Measurements from ENCODE around the gene FAM170B. TPM values are rescaled to one million over a fixed set of nuclear protein-coding genes. Genes with fewer than 3 reads are reported as not detected.

The FAM170B gene
- total RNA-seq, 1 donor from 2014 or later, result not detected

- no peak for DNase-seq (ENCODE audit: low read depth)
- Histone ChIP-seq H3K27me3 (ENCODE audit: control insufficient read depth, insufficient read depth, low read length) (peaks cover 5% of the 10 kb centered on the region), H3K4me3 (ENCODE audit: low read depth, low read length) (no peak overlapping the region), H3K36me3 (ENCODE audit: control insufficient read depth, insufficient read depth, low read length) (no peaks in the 10 kb centered on the region)
- no peak for TF ChIP-seq CTCF (IDR thresholded peaks at IDR 0.05; ENCODE audit: insufficient read depth, low read length, poor library complexity, severe bottlenecking)
Observed at GRCh38 chr10:49170632-49171325, 37.0 kb upstream of the FAM170B start.

GRCh38 chr10:49169776-49170175, 36.0 kb upstream of the FAM170B start:
- DNase-seq (ENCODE audit: low read depth), result no peak
- H3K4me3 ChIP-seq (ENCODE audit: low read depth, low read length), result no peak overlapping the region
- no peak for TF ChIP-seq CTCF (IDR thresholded peaks at IDR 0.05; ENCODE audit: insufficient read depth, low read length, poor library complexity, severe bottlenecking)
- H3K27me3 ChIP-seq (ENCODE audit: control insufficient read depth, insufficient read depth, low read length), result peaks cover 5% of the 10 kb centered on the region
- no peaks in the 10 kb centered on the region for H3K36me3 ChIP-seq (ENCODE audit: control insufficient read depth, insufficient read depth, low read length)

- no peak for DNase-seq (ENCODE audit: low read depth)
- no peaks in the 10 kb centered on the region for H3K36me3 ChIP-seq (ENCODE audit: control insufficient read depth, insufficient read depth, low read length)
- H3K27me3 ChIP-seq (ENCODE audit: control insufficient read depth, insufficient read depth, low read length), result peaks cover 5% of the 10 kb centered on the region
- TF ChIP-seq CTCF (IDR thresholded peaks at IDR 0.05; ENCODE audit: insufficient read depth, low read length, poor library complexity, severe bottlenecking), result no peak
- no peak overlapping the region for H3K4me3 ChIP-seq (ENCODE audit: low read depth, low read length)
Observed at GRCh38 chr10:49168831-49169500, 35.1 kb upstream of the FAM170B start.

GRCh38 chr10:49168171-49168540, 34.3 kb upstream of the FAM170B start:
- DNase-seq (ENCODE audit: low read depth), result no peak
- TF ChIP-seq CTCF (IDR thresholded peaks at IDR 0.05; ENCODE audit: insufficient read depth, low read length, poor library complexity, severe bottlenecking), result no peak
- H3K27me3 ChIP-seq (ENCODE audit: control insufficient read depth, insufficient read depth, low read length), result peaks cover 5% of the 10 kb centered on the region
- H3K36me3 ChIP-seq (ENCODE audit: control insufficient read depth, insufficient read depth, low read length), result no peaks in the 10 kb centered on the region
- H3K4me3 ChIP-seq (ENCODE audit: low read depth, low read length), result no peak overlapping the region

GRCh38 chr10:49167425-49168170, 33.8 kb upstream of the FAM170B start:
- DNase-seq (ENCODE audit: low read depth), result no peak
- Histone ChIP-seq H3K4me3 (ENCODE audit: low read depth, low read length) (no peak overlapping the region), H3K27me3 (ENCODE audit: control insufficient read depth, insufficient read depth, low read length) (peaks cover 5% of the 10 kb centered on the region), H3K36me3 (ENCODE audit: control insufficient read depth, insufficient read depth, low read length) (no peaks in the 10 kb centered on the region)
- TF ChIP-seq CTCF (IDR thresholded peaks at IDR 0.05; ENCODE audit: insufficient read depth, low read length, poor library complexity, severe bottlenecking), result no peak
